KMS-11 (cell line): ENCODE data around the gene KRTAP26-1.

Experiments used
- H2AFZ ChIP-seq: fragments of 200-600 bp; sonication (generic); 2 replicates; pipeline ENCODE4 v1.6.1; 2016; ENCODE audit warnings: antibody characterized with exemption, mixed run types, low read depth
- H3K27ac ChIP-seq: fragments of 200-600 bp; sonication (generic); 2 replicates; pipeline ENCODE4 v1.6.1; 2016; ENCODE audit warnings: mild to moderate bottlenecking, mixed run types
- H3K27me3 ChIP-seq: fragments of 200-600 bp; sonication (generic); 2 replicates; pipeline ENCODE4 v1.6.1; 2017; ENCODE audit warnings: mild to moderate bottlenecking, low read depth, mixed run types, moderate library complexity; ENCODE audit not compliant: insufficient read depth
- H3K36me3 ChIP-seq: fragments of 200-600 bp; sonication (generic); 2 replicates; pipeline ENCODE4 v1.6.1; 2017; ENCODE audit warnings: mild to moderate bottlenecking, mixed run types; ENCODE audit not compliant: insufficient read depth
- H3K4me1 ChIP-seq: fragments of 200-600 bp; sonication (generic); 2 replicates; pipeline ENCODE4 v1.6.1; 2016; ENCODE audit warnings: mild to moderate bottlenecking, low read depth, mixed run types; ENCODE audit not compliant: poor library complexity, severe bottlenecking
- H3K4me2 ChIP-seq: fragments of 200-600 bp; sonication (generic); 2 replicates; pipeline ENCODE4 v1.7.0; 2016; ENCODE audit warnings: mild to moderate bottlenecking, mixed run types
- H3K4me3 ChIP-seq: fragments of 200-600 bp; sonication (generic); IDR thresholded peaks from 2 replicates; pipeline ENCODE4 v1.6.1; 2017; ENCODE audit warnings: low read depth, low read length, mixed read lengths; ENCODE audit not compliant: insufficient read depth
- H3K79me2 ChIP-seq: fragments of 200-600 bp; sonication (generic); 2 replicates; pipeline ENCODE4 v1.6.1; 2016; ENCODE audit warnings: low read depth, mixed run types; ENCODE audit not compliant: insufficient read depth
- H3K9ac ChIP-seq: fragments of 200-600 bp; sonication (generic); 2 replicates; pipeline ENCODE4 v1.6.1; 2016; ENCODE audit warnings: mild to moderate bottlenecking, mixed run types
- H4K20me1 ChIP-seq: fragments of 200-600 bp; sonication (generic); 2 replicates; pipeline ENCODE4 v1.6.1; 2016; ENCODE audit warnings: mild to moderate bottlenecking, mixed run types; ENCODE audit not compliant: insufficient read depth
- CTCF ChIP-seq: fragments of 200-600 bp; sonication (generic); conservative IDR thresholded peaks from 2 replicates; pipeline ENCODE4 v1.6.1; 2017; ENCODE audit warnings: low read depth, mild to moderate bottlenecking, antibody characterized with exemption, low read length, moderate library complexity, mixed read lengths

KRTAP26-1 gene

GRCh38 chr21:30349572-30349971, 29.5 kb upstream of the KRTAP26-1 start:
- H3K4me2 ChIP-seq, result no peak overlapping the region
- H3K36me3 ChIP-seq, result no peaks in the 10 kb centered on the region; the same call in 1 of the 2 replicates
- no peak overlapping the region for H3K4me3 ChIP-seq
- no peak overlapping the region for H3K27ac ChIP-seq
- no peaks in the 10 kb centered on the region for H3K27me3 ChIP-seq
- H3K79me2 ChIP-seq, result no peaks in the 10 kb centered on the region
- H3K4me1 ChIP-seq, result no peaks in the 10 kb centered on the region
- H4K20me1 ChIP-seq, result no peaks in the 10 kb centered on the region
- TF ChIP-seq CTCF, result no peak
- no peak overlapping the region for H2AFZ ChIP-seq
- H3K9ac ChIP-seq, result no peak overlapping the region

GRCh38 chr21:30348506-30348905, 28.4 kb upstream of the KRTAP26-1 start, which contains the start of gene KRTAP23-1:
Gene KRTAP23-1 (minus strand): TSS chr21:30348606. CDS start chr21:30348606, 0 bp downstream.
- H4K20me1 ChIP-seq, result no peaks in the 10 kb centered on the region
- no peak within 1 kb of the TSS for H3K9ac ChIP-seq
- H3K4me1 ChIP-seq, result no peaks in the 10 kb centered on the region
- no peak within 1 kb of the TSS for H3K4me2 ChIP-seq
- H3K36me3 ChIP-seq, result no peaks in the 10 kb centered on the region
- H3K27ac ChIP-seq, result no peak within 1 kb of the TSS
- no peak for TF ChIP-seq CTCF
- H2AFZ ChIP-seq, result no peak within 1 kb of the TSS
- H3K27me3 ChIP-seq, result no peaks in the 10 kb centered on the region
- no peaks in the 10 kb centered on the region for H3K79me2 ChIP-seq
- no peak within 1 kb of the TSS for H3K4me3 ChIP-seq

- H3K27ac ChIP-seq, result no peak overlapping the region
Measured at GRCh38 chr21:30345014-30345413, 24.9 kb upstream of the KRTAP26-1 start.

GRCh38 chr21:30340714-30341573, 20.8 kb upstream of the KRTAP26-1 start:
- TF ChIP-seq CTCF, result peak; percentile 98
- Histone ChIP-seq H3K4me1 (no peaks in the 10 kb centered on the region), H3K79me2 (no peaks in the 10 kb centered on the region), H3K4me2 (no peak overlapping the region), H3K36me3 (no peaks in the 10 kb centered on the region), H3K4me3 (no peak overlapping the region), H4K20me1 (no peaks in the 10 kb centered on the region), H3K27ac (no peak overlapping the region), H3K27me3 (no peaks in the 10 kb centered on the region), H2AFZ (no peak overlapping the region), H3K9ac (no peak overlapping the region)

More at GRCh38 chr21:30345014-30345413, 24.9 kb upstream of the KRTAP26-1 start:
- H3K9ac ChIP-seq, result no peak overlapping the region
- no peaks in the 10 kb centered on the region for H3K79me2 ChIP-seq
- no peak overlapping the region for H3K4me3 ChIP-seq
- TF ChIP-seq CTCF, result no peak
- H3K4me2 ChIP-seq, result no peak overlapping the region
- H2AFZ ChIP-seq, result no peak overlapping the region
- no peaks in the 10 kb centered on the region for H3K27me3 ChIP-seq
- H4K20me1 ChIP-seq, result no peaks in the 10 kb centered on the region
- H3K36me3 ChIP-seq, result no peaks in the 10 kb centered on the region
- no peaks in the 10 kb centered on the region for H3K4me1 ChIP-seq
